Effector CD8-positive, alpha-beta T cell (primary cell): ENCODE data around the gene RPL13.

Source experiments
- DNase-seq: peaks from one replicate; lab custom pipeline; 2025; lab: John Stamatoyannopoulos, UW

The RPL13 gene

GRCh38 chr16:89599451-89599858 lies 39.0 kb downstream of the RPL13 start:
- no peak for DNase-seq

GRCh38 chr16:89599902-89600301 lies 39.4 kb downstream of the RPL13 start:
- no peak for DNase-seq

GRCh38 chr16:89600427-89600826 lies 39.9 kb downstream of the RPL13 start:
- DNase-seq, result no peak

- DNase-seq, result no peak
Measured at GRCh38 chr16:89600956-89601355, 40.5 kb downstream of the RPL13 start.

- no peak for DNase-seq
Measured at GRCh38 chr16:89601906-89602272, 41.4 kb downstream of the RPL13 start.

GRCh38 chr16:89602273-89602951 lies 41.9 kb downstream of the RPL13 start:
- no peak for DNase-seq

- DNase-seq, result no peak
Measured at GRCh38 chr16:89602952-89603590, 42.6 kb downstream of the RPL13 start.

GRCh38 chr16:89604764-89605163 lies 44.3 kb downstream of the RPL13 start:
- no peak for DNase-seq

- no peak for DNase-seq
Measured at GRCh38 chr16:89605186-89605970, 44.9 kb downstream of the RPL13 start.

- DNase-seq, result no peak
Measured at GRCh38 chr16:89606006-89606405, 45.5 kb downstream of the RPL13 start.

GRCh38 chr16:89607453-89607852 lies 47.0 kb downstream of the RPL13 start:
- no peak for DNase-seq

GRCh38 chr16:89607937-89608740 lies 47.7 kb downstream of the RPL13 start:
- no peak for DNase-seq

GRCh38 chr16:89610108-89610453 lies 49.6 kb downstream of the RPL13 start:
- no peak for DNase-seq

GRCh38 chr16:89612415-89613166 lies 52.1 kb downstream of the RPL13 start:
- no peak for DNase-seq

GRCh38 chr16:89613231-89613953 lies 52.9 kb downstream of the RPL13 start, which contains the start of gene DPEP1:
Gene DPEP1 (plus strand): TSS chr16:89613642. CDS start chr16:89630411, 16,769 bp downstream.
- DNase-seq, result no peak

GRCh38 chr16:89613954-89614459 lies 53.5 kb downstream of the RPL13 start:
- no peak for DNase-seq
